HK-2 (cell line): Measurements from ENCODE around the gene ANO1.

Source experiments
- DNase-seq: peaks from one replicate; pipeline ENCODE4 v3.0.0-alpha.2; 2018; ENCODE audit not compliant: unreplicated experiment

ANO1 gene

GRCh38 chr11:70050243-70050642, 27.9 kb upstream of the ANO1 start:
- DNase-seq = no peak

DNA sequence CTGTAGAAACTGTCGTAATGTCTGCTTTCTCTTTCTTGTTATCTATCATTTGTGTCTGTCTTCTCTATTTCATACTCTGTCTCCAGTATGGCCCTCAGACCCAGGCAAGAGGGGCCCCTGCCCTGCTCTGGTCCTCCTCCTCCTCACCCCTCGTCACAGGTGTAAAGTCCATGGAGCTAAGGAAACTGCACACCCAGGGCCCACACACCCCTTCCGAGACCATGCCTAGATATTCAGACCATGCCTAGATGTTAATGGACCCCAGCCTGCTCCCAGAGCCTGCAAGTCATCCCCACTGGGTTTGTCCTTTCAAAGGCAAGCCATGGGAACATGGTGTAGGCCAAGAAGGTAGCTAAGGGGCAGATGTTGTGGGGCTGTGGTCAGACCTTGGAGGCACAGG, 24.1 kb upstream of the ANO1 start:
- no peak for DNase-seq

DNA sequence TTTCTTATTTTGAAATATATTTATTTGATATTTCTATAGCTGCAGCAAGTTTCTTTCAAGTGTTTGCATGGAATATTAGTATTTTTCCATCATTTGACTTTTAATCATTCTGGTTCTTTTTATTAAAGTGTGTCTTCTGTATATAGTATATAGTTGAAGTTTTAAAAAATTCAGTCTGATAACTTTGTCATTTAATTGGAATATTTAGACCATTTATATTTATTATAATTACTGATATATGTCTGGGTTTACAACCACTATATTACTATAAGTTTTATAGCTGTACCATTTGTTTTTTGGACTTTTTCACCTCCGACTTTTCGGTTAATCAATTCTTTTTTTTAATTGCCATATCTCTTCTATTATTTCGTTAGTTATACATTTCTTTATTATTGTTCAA, 22.7 kb upstream of the ANO1 start:
- no peak for DNase-seq

- DNase-seq = no peak
Measured at GRCh38 chr11:70057080-70057479, 21.0 kb upstream of the ANO1 start.

- DNase-seq = no peak
Measured at GRCh38 chr11:70059971-70060370, 18.1 kb upstream of the ANO1 start.

- DNase-seq = no peak
Measured at GRCh38 chr11:70060611-70061293, 17.4 kb upstream of the ANO1 start.

DNA sequence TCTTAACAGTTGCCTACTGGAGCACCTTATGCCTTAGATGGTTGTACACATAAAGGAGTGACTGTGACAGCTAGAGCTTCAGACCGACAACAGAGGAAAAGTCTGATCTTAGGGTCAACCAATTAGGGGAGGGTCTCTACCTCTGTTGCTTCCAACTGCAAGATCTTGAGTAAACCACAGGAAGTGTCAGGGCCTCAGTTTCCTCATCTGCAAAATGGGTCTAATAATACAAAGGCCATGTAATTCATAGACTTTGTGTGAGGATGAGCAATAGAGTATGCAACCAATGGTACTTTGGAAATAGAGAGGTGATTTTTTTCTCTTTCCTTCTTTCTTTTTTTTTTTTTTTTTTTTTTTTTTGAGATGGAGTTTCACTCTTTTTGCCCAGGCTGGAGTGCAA, 16.4 kb upstream of the ANO1 start:
- DNase-seq = no peak

DNA sequence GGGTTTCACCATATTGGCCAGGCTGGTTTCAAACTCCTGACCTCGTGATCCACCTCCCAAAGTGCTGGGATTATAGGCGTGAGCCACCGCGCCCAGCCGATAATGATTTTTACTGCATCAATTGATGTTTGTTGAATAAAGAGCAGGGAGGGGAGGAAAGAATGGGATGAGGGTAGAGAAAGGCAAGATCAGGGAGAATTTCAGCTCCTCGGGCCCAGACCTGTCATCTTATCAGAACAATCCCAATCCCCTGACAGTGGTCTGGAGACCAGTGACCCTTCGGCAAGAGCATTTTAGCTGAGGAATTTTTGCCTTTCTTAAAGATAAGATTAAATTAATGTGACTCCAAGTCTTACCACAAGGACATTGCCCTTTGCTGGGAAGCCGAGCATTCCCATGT, 15.0 kb upstream of the ANO1 start:
- no peak for DNase-seq

- no peak for DNase-seq
Measured at GRCh38 chr11:70063555-70063954, 14.6 kb upstream of the ANO1 start.

- DNase-seq = no peak
Measured at GRCh38 chr11:70064008-70064725, 13.9 kb upstream of the ANO1 start.

DNA sequence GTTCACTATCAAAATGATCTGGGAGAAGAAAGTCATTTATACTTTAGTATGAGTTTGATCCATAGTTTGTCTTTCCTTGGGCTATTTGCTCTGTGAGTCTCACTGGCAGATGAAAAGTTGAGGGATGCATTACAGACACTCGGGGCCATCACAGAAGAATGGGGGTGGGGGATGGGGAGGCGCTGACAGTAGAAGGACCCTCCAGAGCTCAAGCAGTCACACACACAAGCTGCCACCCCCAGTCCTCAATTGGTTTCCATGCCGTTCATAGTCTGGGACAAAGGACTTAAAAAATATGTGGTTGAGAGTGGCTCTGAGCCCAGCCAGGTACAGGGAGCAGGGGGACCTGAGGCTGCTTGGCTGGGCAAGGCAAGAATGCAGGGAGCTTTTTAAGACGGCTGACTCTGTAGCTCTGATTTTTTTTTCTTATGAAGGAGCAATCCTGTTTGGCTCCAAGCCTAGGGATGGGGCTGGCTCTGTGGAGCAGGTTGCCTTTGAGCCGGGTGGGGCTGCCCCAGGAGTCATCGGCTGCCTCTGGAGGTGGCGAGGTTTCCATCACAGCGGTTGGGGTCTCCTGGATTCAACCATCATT, 13.3 kb upstream of the ANO1 start:
- no peak for DNase-seq

DNA sequence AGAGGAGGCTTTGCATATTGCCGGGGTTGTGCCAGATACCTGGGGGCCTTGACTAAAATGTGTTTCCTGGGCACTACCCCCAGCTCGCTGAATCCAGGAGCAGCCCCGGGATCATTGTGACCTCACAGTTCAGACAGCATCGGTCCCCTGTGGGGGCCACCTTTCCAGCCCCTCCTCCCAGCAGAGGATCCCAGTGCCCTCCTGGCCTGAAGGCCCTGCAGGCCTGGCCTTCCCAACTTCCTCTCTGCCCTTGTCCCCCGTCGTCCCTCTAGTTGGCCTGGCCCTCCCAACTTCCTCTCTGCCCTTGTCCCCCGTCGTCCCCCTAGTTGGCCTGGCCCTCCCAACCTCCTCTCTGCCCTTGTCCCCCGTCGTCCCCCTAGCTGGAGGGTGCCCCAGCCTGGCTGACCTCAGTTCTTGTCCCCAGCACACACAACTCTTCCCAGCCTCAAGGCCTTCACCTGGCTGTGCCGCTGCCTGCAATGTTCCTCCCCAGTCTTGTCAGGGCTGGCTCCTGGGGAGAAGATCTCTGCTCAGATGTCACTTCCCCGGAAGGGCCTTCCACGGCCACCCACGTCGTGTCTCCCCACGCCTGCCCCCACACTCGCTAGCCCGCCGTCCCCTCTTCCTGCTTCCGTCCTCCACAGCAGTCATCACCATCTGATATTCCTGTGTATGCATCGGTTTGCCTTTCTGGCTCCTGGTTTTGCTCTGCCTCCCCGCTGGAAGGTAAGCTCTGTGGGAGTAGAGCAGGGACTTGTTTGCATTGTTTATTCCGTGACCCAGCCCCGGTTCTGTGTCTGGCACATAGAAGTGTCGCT, 12.6 kb upstream of the ANO1 start:
- no peak for DNase-seq

- DNase-seq = no peak
Measured at GRCh38 chr11:70066136-70066520, 12.0 kb upstream of the ANO1 start.

DNA sequence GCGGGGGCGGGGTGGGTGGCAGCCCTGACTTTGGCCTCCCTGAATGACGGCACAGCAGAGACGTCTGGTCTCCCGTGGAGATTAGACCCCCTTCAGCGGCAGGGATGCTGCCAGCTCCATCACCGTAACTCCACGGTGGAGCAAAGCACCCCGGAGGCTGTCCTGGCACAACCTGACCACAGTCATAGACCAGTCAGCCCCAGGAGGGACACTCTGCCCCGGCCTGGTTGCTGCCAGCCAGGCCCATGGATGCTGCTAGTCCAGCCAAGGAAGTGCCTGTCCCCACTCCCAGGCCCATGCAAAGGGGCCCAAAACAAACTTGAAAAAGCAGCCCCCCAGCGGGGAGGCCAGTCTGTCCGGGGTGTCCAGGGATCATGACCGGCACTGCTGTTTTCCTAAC, 11.5 kb upstream of the ANO1 start:
- DNase-seq = no peak

- no peak for DNase-seq
Measured at GRCh38 chr11:70067036-70067435, 11.1 kb upstream of the ANO1 start.

DNA sequence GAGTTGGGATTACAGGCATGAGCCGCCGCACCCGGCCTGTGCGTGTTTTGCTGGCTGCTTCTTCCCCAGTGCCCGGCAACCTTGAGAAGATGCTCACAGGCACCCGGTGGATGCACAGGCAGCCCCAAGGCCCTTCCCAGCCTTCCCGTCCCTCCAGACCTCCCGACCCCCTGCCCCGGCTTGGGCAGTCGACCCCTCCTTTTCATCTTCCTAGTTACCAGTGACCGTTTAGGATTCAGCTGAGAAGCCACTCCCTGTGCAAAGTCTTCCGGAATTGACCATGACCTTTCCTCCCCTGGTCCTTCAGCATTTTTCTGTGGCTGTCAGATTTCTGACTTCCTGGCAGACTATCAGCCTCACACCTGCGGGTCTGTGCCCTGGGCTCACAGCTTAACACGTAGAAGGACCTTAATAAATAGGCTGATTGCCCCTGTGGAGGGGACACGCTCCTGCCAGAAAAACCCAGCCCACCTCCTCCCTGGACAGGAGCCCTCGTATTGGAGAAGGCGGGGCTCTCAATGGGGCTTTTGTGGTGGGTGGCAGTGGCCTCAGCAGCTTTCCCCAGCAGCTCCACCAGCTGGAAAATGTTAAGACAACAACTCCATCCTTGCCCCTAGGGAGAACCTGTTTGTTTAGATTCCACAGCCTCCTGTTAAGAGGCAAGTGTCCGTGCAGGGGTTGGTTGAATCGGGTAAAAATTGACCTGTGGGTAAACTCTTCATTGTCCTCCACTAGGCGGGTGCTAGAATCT, 10.4 kb upstream of the ANO1 start:
- DNase-seq = no peak

- no peak for DNase-seq
Measured at GRCh38 chr11:70068345-70068744, 9.8 kb upstream of the ANO1 start.

DNA sequence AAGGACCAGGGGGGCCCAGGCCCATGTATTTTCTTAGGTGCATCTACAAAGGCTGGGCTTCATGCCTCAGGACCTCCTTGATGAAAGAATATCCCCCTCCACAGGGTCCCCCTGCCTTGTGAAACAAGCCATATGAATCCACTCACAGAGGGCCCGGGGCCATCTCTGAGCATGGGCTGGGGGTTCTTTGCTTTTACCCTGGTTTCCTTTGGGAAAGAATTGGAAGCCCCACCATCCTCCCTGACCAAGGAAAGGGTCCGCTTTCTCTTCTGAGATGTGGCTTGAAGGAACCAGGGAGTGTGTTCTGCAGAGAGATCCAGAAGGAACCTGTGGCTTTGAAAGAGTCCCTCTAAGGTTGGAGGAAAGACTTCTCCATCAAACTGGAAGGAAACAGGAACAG, 9.2 kb upstream of the ANO1 start:
- no peak for DNase-seq

DNA sequence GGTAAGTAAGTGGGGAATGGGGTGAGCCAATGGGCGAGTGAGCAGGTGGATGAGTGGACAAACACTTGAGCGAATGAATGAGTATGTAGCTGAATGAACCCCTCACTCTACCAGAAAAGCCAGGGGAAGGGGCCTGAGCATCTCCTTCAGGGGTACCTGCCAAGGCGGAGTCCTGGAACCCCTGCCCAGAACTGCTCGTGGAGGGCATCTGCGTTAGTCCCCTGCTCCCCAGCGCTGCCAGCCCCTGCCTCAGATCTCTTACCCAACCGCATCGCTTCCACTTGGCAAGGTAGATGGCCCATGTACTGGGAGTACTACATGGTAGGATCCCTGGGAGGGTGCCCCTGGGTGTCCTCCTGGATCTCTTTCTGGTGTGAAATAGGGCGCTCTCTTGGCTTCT, 7.4 kb upstream of the ANO1 start:
- DNase-seq = no peak

DNA sequence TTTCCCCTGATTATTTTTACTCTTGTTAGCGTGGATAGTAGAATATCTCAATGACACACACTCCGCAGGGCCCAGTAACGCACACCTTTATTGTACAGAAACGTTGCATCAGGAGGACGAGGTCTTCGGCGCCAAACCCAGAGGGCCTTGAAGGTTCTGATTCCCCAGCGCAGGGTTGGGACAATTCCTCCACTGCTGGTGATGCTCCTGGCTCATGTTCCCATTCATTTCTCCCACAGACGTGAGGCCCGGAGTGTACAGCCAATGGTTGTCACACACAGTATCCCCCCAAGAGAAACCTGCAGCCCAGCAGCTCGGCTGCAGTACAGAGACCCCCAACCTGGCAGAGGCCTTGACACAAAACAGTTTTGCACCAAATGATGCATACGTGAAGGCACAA, 6.1 kb upstream of the ANO1 start:
- DNase-seq = no peak

DNA sequence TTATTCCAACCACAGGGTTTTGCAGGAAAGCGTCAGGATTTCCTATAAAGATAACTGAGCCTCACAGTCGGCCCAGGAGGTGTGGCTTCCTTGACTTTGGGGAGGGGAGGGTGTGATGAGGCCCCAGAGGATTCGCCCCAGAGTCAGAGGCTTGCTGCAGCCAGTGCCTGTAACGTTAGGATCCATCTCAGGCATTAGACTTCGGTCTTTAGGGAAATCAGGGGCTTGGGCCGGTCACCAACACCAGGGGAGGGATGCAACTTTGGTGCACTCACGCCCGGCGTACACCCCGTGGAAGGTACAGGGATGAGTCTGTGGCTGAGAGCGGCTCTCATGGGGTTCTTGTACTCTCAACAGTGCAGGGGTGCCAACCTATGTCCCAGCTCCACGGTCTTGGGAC, 5.7 kb upstream of the ANO1 start:
- no peak for DNase-seq
